Liver (tissue), 9 donors: ENCODE results near the gene TOM1L2. TPM values are rescaled to one million over a fixed set of nuclear protein-coding genes. Genes with fewer than 3 reads are reported as not detected.

Experiments
- DNase-seq: peaks from one replicate; pipeline ENCODE4 v3.0.0-alpha.2; 2017; ENCODE audit warnings: low spot score
- H3K27ac ChIP-seq, 2 donors: one replicate each; pipeline ENCODE4 v1.7.0; 2013; ENCODE audit warnings: inconsistent platforms in 2 of 2, low read length in 2 of 2, control low read depth in 1 of 2, low read depth in 1 of 2, mild to moderate bottlenecking in 1 of 2
- H3K27me3 ChIP-seq, 4 donors: one replicate each; pipeline versions ENCODE4 v1.6.1 to v1.7.0; 2013; ENCODE audit warnings: low read length in 3 of 4, inconsistent platforms in 1 of 4, mild to moderate bottlenecking in 1 of 4, moderate library complexity in 1 of 4; ENCODE audit not compliant: control insufficient read depth in 4 of 4, insufficient read depth in 4 of 4
- H3K36me3 ChIP-seq, 4 donors: one replicate each; pipeline versions ENCODE4 v1.6.1 to v1.7.0; 2013; ENCODE audit warnings: low read length in 3 of 4, mild to moderate bottlenecking in 3 of 4, low read depth in 1 of 4, moderate library complexity in 1 of 4; ENCODE audit not compliant: control insufficient read depth in 4 of 4, insufficient read depth in 3 of 4
- H3K4me1 ChIP-seq, 4 donors: one replicate each; pipeline versions ENCODE4 v1.6.1 to v1.7.0; 2013; ENCODE audit warnings: low read length in 3 of 4, mild to moderate bottlenecking in 3 of 4, moderate library complexity in 1 of 4; ENCODE audit not compliant: control insufficient read depth in 4 of 4, insufficient read depth in 4 of 4
- H3K4me3 ChIP-seq, 3 donors: one replicate each; pipeline versions ENCODE4 v1.6.1 to v1.7.0; 2013; ENCODE audit warnings: low read length in 3 of 3, control low read depth in 1 of 3, low read depth in 1 of 3, mild to moderate bottlenecking in 1 of 3
- H3K9ac ChIP-seq, 2 donors: one replicate each; pipeline ENCODE4 v1.7.0; 2013; ENCODE audit warnings: low read length in 2 of 2, mild to moderate bottlenecking in 2 of 2, moderate library complexity in 2 of 2, control low read depth in 1 of 2, low read depth in 1 of 2
- H3K9me3 ChIP-seq, 4 donors: one replicate each; pipeline versions ENCODE4 v1.6.1 to v1.7.0; 2013; ENCODE audit warnings: low read length in 3 of 4; ENCODE audit not compliant: control insufficient read depth in 4 of 4
- EGR1 ChIP-seq, 2 donors: IDR thresholded peaks; 2 replicates each; pipeline ENCODE4 v1.6.1; 2016 to 2018; ENCODE audit warnings: antibody characterized with exemption in 2 of 2, low read depth in 2 of 2
- FOXA1 ChIP-seq: IDR thresholded peaks from 2 replicates; pipeline ENCODE4 v1.6.1; 2016; ENCODE audit warnings: antibody characterized with exemption
- FOXA2 ChIP-seq: IDR thresholded peaks from 2 replicates; pipeline ENCODE4 v1.6.1; 2016; ENCODE audit warnings: antibody characterized with exemption
- HNF4A ChIP-seq, 2 donors: conservative IDR thresholded peaks; 2 replicates each; pipeline ENCODE4 v1.6.1; 2016; ENCODE audit warnings: antibody characterized with exemption in 2 of 2, mild to moderate bottlenecking in 2 of 2
- HNF4G ChIP-seq: IDR thresholded peaks from 2 replicates; pipeline ENCODE4 v1.6.1; 2016; ENCODE audit warnings: antibody characterized with exemption
- JUND ChIP-seq, 2 donors: IDR thresholded peaks; 2 replicates each; pipeline ENCODE4 v1.6.1; 2016; ENCODE audit warnings: antibody characterized with exemption in 2 of 2
- NR2F2 ChIP-seq: IDR thresholded peaks from 2 replicates; pipeline ENCODE4 v1.6.1; 2016; ENCODE audit warnings: antibody characterized with exemption
- RAD21 ChIP-seq, 2 donors: IDR thresholded peaks; 2 replicates each; pipeline ENCODE4 v1.6.1; 2016; ENCODE audit warnings: antibody characterized with exemption in 2 of 2, mild to moderate bottlenecking in 2 of 2
- RXRA ChIP-seq, 2 donors: IDR thresholded peaks; 2 replicates each; pipeline ENCODE4 v1.6.1; 2017 to 2018; ENCODE audit warnings: antibody characterized with exemption in 2 of 2, mild to moderate bottlenecking in 1 of 2
- SP1 ChIP-seq: IDR thresholded peaks from 2 replicates; pipeline ENCODE4 v1.6.1; 2018; ENCODE audit warnings: antibody characterized with exemption, mild to moderate bottlenecking
- TAF1 ChIP-seq: conservative IDR thresholded peaks from 2 replicates; pipeline ENCODE4 v1.6.1; 2016; ENCODE audit warnings: antibody characterized with exemption, mild to moderate bottlenecking
- YY1 ChIP-seq: IDR thresholded peaks from 2 replicates; pipeline ENCODE4 v1.6.1; 2016; ENCODE audit warnings: antibody characterized with exemption, mild to moderate bottlenecking
- WGBS: extraction: QIAGEN DNeasy Blood & Tissue Kit; methylation state at CpG from one replicate; pipeline ENCODE4 v1.1.7; 2013; 5-methylcytosine and 5-hydroxymethylcytosine counted together
- polyA plus RNA-seq, 2 donors: library from polyadenylated mRNA; stranded (reverse) in 1 of 2; unstranded in 1 of 2; fragments of 200-250 nt in 1 of 2; fragments of >200 nt in 1 of 2; fragmentation: Nextera tagmentation in 1 of 2; extraction: Ambion mirVana in 1 of 2; gene quantifications; one replicate each; pipeline versions ENCODE4 v1.2.1 to v1.2.3, GENCODE V29; 2013 to 2015
- total RNA-seq, 2 donors: library from RNA; depleted of rRNA; stranded (reverse); fragments of >200 nt; gene quantifications; one replicate each; pipeline ENCODE4 v1.2.3, GENCODE V29; 2014
- TF ChIP-seq, protein P1 (sequence below): fragments of 150-350 bp; IDR thresholded peaks from 2 replicates; pipeline ENCODE4 v1.5.1; 2017; ENCODE audit warnings: improper control_type of control experiment, low read depth, low read length; ENCODE audit not compliant: missing input control
- TF ChIP-seq, protein P2 (sequence below): IDR thresholded peaks from 2 replicates; pipeline ENCODE4 v1.6.1; 2016; ENCODE audit warnings: antibody characterized with exemption
- TF ChIP-seq, protein P3 (sequence below): IDR thresholded peaks from 2 replicates; pipeline ENCODE4 v1.6.1; 2016; ENCODE audit warnings: antibody characterized with exemption
- TF ChIP-seq, protein P4 (sequence below): IDR thresholded peaks from 2 replicates; pipeline ENCODE4 v1.6.1; 2016; ENCODE audit warnings: antibody characterized with exemption
- donor health status: healthy.
- donor health status: healthy.
- donor health status: healthy.
- donor health status: healthy.
- donor health status: healthy.

Gene TOM1L2
- total and polyA plus RNA-seq, 4 donors = 5.0 to 24.0 (median 9.3) TPM

DNA sequence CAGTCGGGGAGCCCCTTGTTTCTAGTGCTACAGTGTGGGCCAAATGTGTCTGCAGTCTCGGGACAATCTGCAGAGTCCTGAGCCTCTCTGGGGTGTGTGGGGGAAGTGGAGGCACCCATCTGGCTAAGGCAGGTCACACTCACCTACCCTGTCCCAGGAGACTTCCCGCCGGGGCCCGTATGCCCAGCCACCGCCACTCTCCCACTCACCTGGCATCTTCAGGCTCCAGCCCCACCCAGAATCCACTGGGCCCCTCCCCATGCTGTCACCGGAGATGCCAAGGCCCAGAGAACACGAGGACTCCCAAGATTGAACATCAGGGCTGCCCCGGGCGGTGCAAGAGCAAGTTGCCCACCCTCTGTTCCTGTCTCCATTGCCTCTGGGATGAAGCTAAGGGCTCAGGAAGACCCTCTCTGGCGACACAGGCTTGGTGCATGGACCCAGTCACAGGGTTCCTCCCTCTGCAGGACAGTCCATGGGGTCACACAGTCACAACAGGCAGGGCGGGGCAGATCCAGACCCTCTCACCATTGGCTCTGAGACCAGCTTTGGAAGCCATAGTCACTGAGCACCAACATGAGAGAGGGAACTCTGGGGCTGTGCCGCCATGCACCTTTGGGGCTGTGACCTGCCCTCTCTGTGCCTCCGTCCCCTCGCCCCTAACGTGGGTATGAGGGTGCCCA, 173.5 kb downstream of the TOM1L2 start:
- Histone ChIP-seq H3K4me1 (no peaks in the 10 kb centered on the region), H3K27ac (no peak overlapping the region), H3K9ac (no peak overlapping the region), H3K27me3 (no peaks in the 10 kb centered on the region), H3K4me3 (no peak overlapping the region), H3K9me3 (no peaks in the 10 kb centered on the region), H3K36me3 (peaks cover 0 to 27% (median 4%) of the 10 kb centered on the region in 4 donors)
- WGBS = 92% methylated on average over 16 of the region's 16 CpGs
- DNase-seq = no peak
- no peak for TF ChIP-seq RXRA (IDR thresholded peaks at IDR 0.05)
- no peak for TF ChIP-seq HNF4G
- no peak for TF ChIP-seq TAF1
- TF ChIP-seq NR2F2 = no peak
- TF ChIP-seq, protein P1, sequence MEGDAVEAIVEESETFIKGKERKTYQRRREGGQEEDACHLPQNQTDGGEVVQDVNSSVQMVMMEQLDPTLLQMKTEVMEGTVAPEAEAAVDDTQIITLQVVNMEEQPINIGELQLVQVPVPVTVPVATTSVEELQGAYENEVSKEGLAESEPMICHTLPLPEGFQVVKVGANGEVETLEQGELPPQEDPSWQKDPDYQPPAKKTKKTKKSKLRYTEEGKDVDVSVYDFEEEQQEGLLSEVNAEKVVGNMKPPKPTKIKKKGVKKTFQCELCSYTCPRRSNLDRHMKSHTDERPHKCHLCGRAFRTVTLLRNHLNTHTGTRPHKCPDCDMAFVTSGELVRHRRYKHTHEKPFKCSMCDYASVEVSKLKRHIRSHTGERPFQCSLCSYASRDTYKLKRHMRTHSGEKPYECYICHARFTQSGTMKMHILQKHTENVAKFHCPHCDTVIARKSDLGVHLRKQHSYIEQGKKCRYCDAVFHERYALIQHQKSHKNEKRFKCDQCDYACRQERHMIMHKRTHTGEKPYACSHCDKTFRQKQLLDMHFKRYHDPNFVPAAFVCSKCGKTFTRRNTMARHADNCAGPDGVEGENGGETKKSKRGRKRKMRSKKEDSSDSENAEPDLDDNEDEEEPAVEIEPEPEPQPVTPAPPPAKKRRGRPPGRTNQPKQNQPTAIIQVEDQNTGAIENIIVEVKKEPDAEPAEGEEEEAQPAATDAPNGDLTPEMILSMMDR = no peak
- TF ChIP-seq FOXA2 = no peak
- TF ChIP-seq HNF4A (conservative IDR thresholded peaks at IDR 0.05) = no peak
- no peak for TF ChIP-seq EGR1 (IDR thresholded peaks at IDR 0.05; ENCODE audit: low read depth in 2 of 2)
- TF ChIP-seq JUND (IDR thresholded peaks at IDR 0.05) = no peak
- TF ChIP-seq RAD21 (IDR thresholded peaks at IDR 0.05) = no peak
- TF ChIP-seq, protein P2, sequence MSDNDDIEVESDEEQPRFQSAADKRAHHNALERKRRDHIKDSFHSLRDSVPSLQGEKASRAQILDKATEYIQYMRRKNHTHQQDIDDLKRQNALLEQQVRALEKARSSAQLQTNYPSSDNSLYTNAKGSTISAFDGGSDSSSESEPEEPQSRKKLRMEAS = no peak
- TF ChIP-seq, protein P3, sequence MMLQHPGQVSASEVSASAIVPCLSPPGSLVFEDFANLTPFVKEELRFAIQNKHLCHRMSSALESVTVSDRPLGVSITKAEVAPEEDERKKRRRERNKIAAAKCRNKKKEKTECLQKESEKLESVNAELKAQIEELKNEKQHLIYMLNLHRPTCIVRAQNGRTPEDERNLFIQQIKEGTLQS = no peak

DNA sequence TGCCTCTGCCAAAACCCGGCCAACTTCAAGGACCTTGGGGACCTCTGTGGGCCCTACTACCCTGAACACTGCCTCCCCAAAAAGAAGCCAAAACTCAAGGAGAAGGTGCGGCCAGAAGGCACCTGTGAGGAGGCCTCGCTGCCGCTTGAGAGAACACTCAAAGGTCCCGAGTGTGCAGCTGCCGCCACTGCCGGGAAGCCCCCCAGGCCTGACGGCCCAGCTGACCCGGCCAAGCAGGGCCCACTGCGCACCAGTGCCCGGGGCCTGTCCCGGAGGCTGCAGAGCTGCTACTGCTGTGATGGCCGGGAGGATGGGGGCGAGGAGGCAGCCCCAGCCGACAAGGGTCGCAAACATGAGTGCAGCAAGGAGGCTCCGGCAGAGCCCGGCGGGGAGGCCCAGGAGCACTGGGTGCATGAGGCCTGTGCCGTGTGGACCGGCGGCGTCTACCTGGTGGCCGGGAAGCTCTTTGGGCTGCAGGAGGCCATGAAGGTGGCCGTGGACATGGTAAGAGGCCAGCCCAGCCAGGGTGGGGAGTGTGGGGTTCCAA, 174.1 kb downstream of the TOM1L2 start:
- Histone ChIP-seq H3K27me3 (no peaks in the 10 kb centered on the region), H3K4me3 (no peak overlapping the region), H3K9ac (no peak overlapping the region), H3K9me3 (no peaks in the 10 kb centered on the region), H3K27ac (no peak overlapping the region), H3K36me3 (peaks cover 0 to 25% (median 4%) of the 10 kb centered on the region in 4 donors), H3K4me1 (no peaks in the 10 kb centered on the region)
- no peak for DNase-seq
- WGBS = 97% methylated on average over 25 of the region's 25 CpGs
- TF ChIP-seq YY1 (no peak), TAF1 (no peak), JUND (IDR thresholded peaks at IDR 0.05) (no peak), FOXA2 (no peak), SP1 (no peak), RXRA (IDR thresholded peaks at IDR 0.05) (no peak), FOXA1 (no peak), HNF4G (no peak), RAD21 (IDR thresholded peaks at IDR 0.05) (no peak)
- TF ChIP-seq, protein P3 = no peak
- TF ChIP-seq, protein P4, sequence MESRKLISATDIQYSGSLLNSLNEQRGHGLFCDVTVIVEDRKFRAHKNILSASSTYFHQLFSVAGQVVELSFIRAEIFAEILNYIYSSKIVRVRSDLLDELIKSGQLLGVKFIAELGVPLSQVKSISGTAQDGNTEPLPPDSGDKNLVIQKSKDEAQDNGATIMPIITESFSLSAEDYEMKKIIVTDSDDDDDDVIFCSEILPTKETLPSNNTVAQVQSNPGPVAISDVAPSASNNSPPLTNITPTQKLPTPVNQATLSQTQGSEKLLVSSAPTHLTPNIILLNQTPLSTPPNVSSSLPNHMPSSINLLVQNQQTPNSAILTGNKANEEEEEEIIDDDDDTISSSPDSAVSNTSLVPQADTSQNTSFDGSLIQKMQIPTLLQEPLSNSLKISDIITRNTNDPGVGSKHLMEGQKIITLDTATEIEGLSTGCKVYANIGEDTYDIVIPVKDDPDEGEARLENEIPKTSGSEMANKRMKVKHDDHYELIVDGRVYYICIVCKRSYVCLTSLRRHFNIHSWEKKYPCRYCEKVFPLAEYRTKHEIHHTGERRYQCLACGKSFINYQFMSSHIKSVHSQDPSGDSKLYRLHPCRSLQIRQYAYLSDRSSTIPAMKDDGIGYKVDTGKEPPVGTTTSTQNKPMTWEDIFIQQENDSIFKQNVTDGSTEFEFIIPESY = no peak
